Thyroid gland (tissue), 4 donors: ENCODE results near the gene INPP5J.

ENCODE experiments used
- CTCF ChIP-seq, 6 experiments: fragments of 200-600 bp in 3 of 6; fragments of 450-650 bp in 3 of 6; sonication (generic) in 3 of 6; IDR thresholded peaks; one replicate each; pipeline ENCODE4 v1.5.1; 2016 to 2019; ENCODE audit warnings: antibody characterized with exemption in 6 of 6, mild to moderate bottlenecking in 2 of 6, inconsistent platforms in 1 of 6, moderate library complexity in 1 of 6
- POLR2A ChIP-seq, 2 donors: fragments of 450-650 bp; IDR thresholded peaks; one replicate each; pipeline ENCODE4 v1.6.1; 2017; ENCODE audit warnings: antibody characterized with exemption in 2 of 2, mild to moderate bottlenecking in 2 of 2, moderate library complexity in 1 of 2

- TF ChIP-seq CTCF (IDR thresholded peaks at IDR 0.05) (peak; percentile 52 to 87 (median 72)), POLR2A (IDR thresholded peaks at IDR 0.05) (peak in 1 of 2 donors; percentile 86)
Observed at GRCh38 chr22:31084811-31085492, 37.8 kb upstream of the INPP5J start.
